Heart right ventricle (tissue), 16 donors: ENCODE measurements around the gene PSMA8. TPM values are rescaled to one million over a fixed set of nuclear protein-coding genes. Genes with fewer than 3 reads are reported as not detected.

Experiments used
- ATAC-seq, 8 donors: fragments of 200-7000 bp; cut with Tn5 transposase; one replicate each; pipeline ENCODE4 v1.9.1; 2020; ENCODE audit warnings: mild to moderate bottlenecking in 8 of 8, moderate library complexity in 8 of 8, moderate number of reproducible peaks in 1 of 8
- DNase-seq, 2 donors: peaks; one replicate each; pipeline ENCODE4 v3.0.0-alpha.2; 2020
- H3K27ac ChIP-seq, 10 donors: fragments of 200-600 bp; sonication (generic) in 2 of 10; one replicate each; pipeline versions ENCODE4 v1.5.0 to v1.8.0; 2020 to 2022; ENCODE audit warnings: mild to moderate bottlenecking in 3 of 10
- H3K27me3 ChIP-seq, 7 donors: fragments of 200-600 bp; one replicate each; pipeline ENCODE4 v1.8.0; 2021 to 2022; ENCODE audit warnings: mild to moderate bottlenecking in 2 of 7
- H3K36me3 ChIP-seq, 9 donors: fragments of 200-600 bp; sonication (generic) in 1 of 9; one replicate each; pipeline versions ENCODE4 v1.5.0 to v1.8.0; 2020 to 2022; ENCODE audit warnings: mild to moderate bottlenecking in 2 of 9
- H3K4me1 ChIP-seq, 9 donors: fragments of 200-600 bp; sonication (generic) in 1 of 9; one replicate each; pipeline versions ENCODE4 v1.5.0 to v1.8.0; 2020 to 2022; ENCODE audit warnings: mild to moderate bottlenecking in 4 of 9
- H3K4me3 ChIP-seq, 10 donors: fragments of 200-600 bp; sonication (generic) in 2 of 10; one replicate each; pipeline versions ENCODE4 v1.5.0 to v1.8.0; 2020 to 2022; ENCODE audit warnings: mild to moderate bottlenecking in 7 of 10, moderate library complexity in 2 of 10
- H3K9me3 ChIP-seq, 11 donors: fragments of 200-600 bp in 10 of 11; sonication (generic) in 2 of 11; one replicate each; pipeline versions ENCODE4 v1.5.0 to v1.8.0; 2013 to 2022; ENCODE audit warnings: mild to moderate bottlenecking in 2 of 11, control low read depth in 1 of 11, moderate library complexity in 1 of 11
- CTCF ChIP-seq, 9 donors: fragments of 200-600 bp; sonication (generic) in 2 of 9; IDR thresholded peaks; one replicate each; pipeline versions ENCODE4 v1.5.0 to v1.8.0; 2021 to 2022; ENCODE audit warnings: antibody characterized with exemption in 9 of 9, mild to moderate bottlenecking in 5 of 9, moderate library complexity in 1 of 9
- WGBS, 2 donors: extraction: QIAGEN DNeasy Blood & Tissue Kit; methylation state at CpG; one replicate each; pipeline ENCODE4 v1.1.7; 2013; ENCODE audit warnings: inconsistent platforms in 1 of 2; 5-methylcytosine and 5-hydroxymethylcytosine counted together
- intact Hi-C, 10 donors: fragments of 100-400 bp; cut with DNase I; formaldehyde crosslinking; loops; one replicate each; pipeline versions ENCODE4 v1.11.1 to v1.14.2; 2022
- polyA plus RNA-seq, 2 donors: library from polyadenylated mRNA; stranded (reverse); fragments of 200-250 nt; gene quantifications; one replicate each; pipeline ENCODE4 v1.2.3, GENCODE V29; 2013
- total RNA-seq, 10 donors: library from RNA; stranded (reverse); fragmentation: NEBNext Ultra II Directional in 3 of 10; extraction: Animal tissue kit (Norgen Biotek cat#: 25700) in 3 of 10; gene quantifications; one replicate each; pipeline versions ENCODE4 v1.2.1 to v1.2.4, GENCODE V29; 2021 to 2023
- donor health status: Arrhythmogenic right ventricular cardiomyopathy.
- donor health status: ischemic (EF 13 %, LVEDD 7.1; RV severe dilation, severe dysfunction).
- donor health status: healthy with polysubstance abuse.
- donor health status: DM: no; HTN: yes; CAD: no.
- donor health status: DM: no; HTN: no; CAD: no.
- donor health status: ischemic (EF 25% LVEDD 6.9; RV normal size, moderate dysfunction).
- donor health status: ischemic (EF 25% LVEDD 5.7; RV mildly dilated, moderate dysfunction).
- donor health status: healthy.
- donor health status: DM: yes; HTN: yes; CAD: no.
- donor health status: Ischemic cardiomyopathy.
- donor health status: ischemic (EF 35%, LVEDD 5.7; RV mildly dilated, moderate dysfunction).
- donor health status: nonischemic (EF 11% LVEDD 7.7; RV severe dilation, severe dysfunction).
- donor health status: DM: yes; HTN: yes; CAD: no.
- donor health status: PGD.
- donor health status: ischemic (EF 29% LVEDD 5.4; RV normal size, mild dysfunction).
- donor health status: nonischemic (EF 23%, LVEDD 6.1; RV moderate dilation, normal function).

The PSMA8 gene
- total and polyA plus RNA-seq, 12 donors, result 0.38 TPM; not detected in 11

GRCh38 chr18:26208977-26209376, 75.3 kb downstream of the PSMA8 start:
- no peaks in the 10 kb centered on the region for H3K36me3 ChIP-seq
- no peak for ATAC-seq
- WGBS, 2 donors, result 77% methylated on average over 2 of the region's 2 CpGs
- intact Hi-C loops, result no loop called here
- no peak for TF ChIP-seq CTCF (IDR thresholded peaks at IDR 0.05)
- H3K27ac ChIP-seq, result no peak overlapping the region
- H3K27me3 ChIP-seq, result peaks cover 0 to 5% (median 0%) of the 10 kb centered on the region in 7 donors
- H3K4me1 ChIP-seq, result no peaks in the 10 kb centered on the region
- H3K9me3 ChIP-seq, result no peaks in the 10 kb centered on the region
- H3K4me3 ChIP-seq, result no peak overlapping the region
- DNase-seq, result no peak

- ATAC-seq, result no peak
- WGBS, 2 donors, result 88% methylated on average over 4 of the region's 4 CpGs
- no peak overlapping the region for H3K4me3 ChIP-seq
- no peaks in the 10 kb centered on the region for H3K9me3 ChIP-seq
- H3K4me1 ChIP-seq, result no peaks in the 10 kb centered on the region
- no peak for DNase-seq
- no peaks in the 10 kb centered on the region for H3K36me3 ChIP-seq
- H3K27me3 ChIP-seq, result peaks cover 0 to 15% (median 0%) of the 10 kb centered on the region in 7 donors
- TF ChIP-seq CTCF (IDR thresholded peaks at IDR 0.05), result no peak
- intact Hi-C loops, result no loop called here
- no peak overlapping the region for H3K27ac ChIP-seq
These were observed 76.5 kb downstream of the PSMA8 start for GRCh38 chr18:26210147-26210546.

- no peaks in the 10 kb centered on the region for H3K9me3 ChIP-seq
- TF ChIP-seq CTCF (IDR thresholded peaks at IDR 0.05), result no peak
- no peak overlapping the region for H3K4me3 ChIP-seq
- no peak for DNase-seq
- WGBS, 2 donors, result 66 to 68% methylated on average over 7 of the region's 7 CpGs
- H3K27ac ChIP-seq, result peak overlapping the region in 1 of 10 donors; percentile 12
- H3K4me1 ChIP-seq, result no peaks in the 10 kb centered on the region
- H3K27me3 ChIP-seq, result peaks cover 0 to 15% (median 0%) of the 10 kb centered on the region in 7 donors
- intact Hi-C loops, result no loop called here
- H3K36me3 ChIP-seq, result no peaks in the 10 kb centered on the region
- no peak for ATAC-seq
These were observed 81.7 kb downstream of the PSMA8 start for GRCh38 chr18:26215247-26215970.

- Histone ChIP-seq H3K4me3 (peak overlapping the region in 1 of 10 donors; percentile 89), H3K9me3 (no peaks in the 10 kb centered on the region), H3K27ac (no peak overlapping the region), H3K4me1 (peaks cover 0 to 25% (median 9%) of the 10 kb centered on the region in 9 donors), H3K27me3 (peaks cover 0 to 7% (median 0%) of the 10 kb centered on the region in 7 donors), H3K36me3 (no peaks in the 10 kb centered on the region)
- intact Hi-C loops, result loop anchor here in 4 of 10 donors (5.0 to 10.0 kb wide), 2 partner anchors 130 to 133 kb away; partner anchors contain the start of gene SS18 (in 4 of the 4)
- ATAC-seq (no peak), DNase-seq (no peak)
- WGBS, 2 donors, result 72 to 83% methylated on average over 7 of the region's 7 CpGs
- TF ChIP-seq CTCF (IDR thresholded peaks at IDR 0.05), result no peak
These were observed 91.5 kb downstream of the PSMA8 start for GRCh38 chr18:26225022-26225693.
